ENCODE data around the gene NUDT4. TPM values are rescaled to one million over a fixed set of nuclear protein-coding genes. Genes with fewer than 3 reads are reported as not detected.

The NUDT4 gene
- total RNA-seq, 1 donor from 2014 or later = 44.0 TPM

DNA sequence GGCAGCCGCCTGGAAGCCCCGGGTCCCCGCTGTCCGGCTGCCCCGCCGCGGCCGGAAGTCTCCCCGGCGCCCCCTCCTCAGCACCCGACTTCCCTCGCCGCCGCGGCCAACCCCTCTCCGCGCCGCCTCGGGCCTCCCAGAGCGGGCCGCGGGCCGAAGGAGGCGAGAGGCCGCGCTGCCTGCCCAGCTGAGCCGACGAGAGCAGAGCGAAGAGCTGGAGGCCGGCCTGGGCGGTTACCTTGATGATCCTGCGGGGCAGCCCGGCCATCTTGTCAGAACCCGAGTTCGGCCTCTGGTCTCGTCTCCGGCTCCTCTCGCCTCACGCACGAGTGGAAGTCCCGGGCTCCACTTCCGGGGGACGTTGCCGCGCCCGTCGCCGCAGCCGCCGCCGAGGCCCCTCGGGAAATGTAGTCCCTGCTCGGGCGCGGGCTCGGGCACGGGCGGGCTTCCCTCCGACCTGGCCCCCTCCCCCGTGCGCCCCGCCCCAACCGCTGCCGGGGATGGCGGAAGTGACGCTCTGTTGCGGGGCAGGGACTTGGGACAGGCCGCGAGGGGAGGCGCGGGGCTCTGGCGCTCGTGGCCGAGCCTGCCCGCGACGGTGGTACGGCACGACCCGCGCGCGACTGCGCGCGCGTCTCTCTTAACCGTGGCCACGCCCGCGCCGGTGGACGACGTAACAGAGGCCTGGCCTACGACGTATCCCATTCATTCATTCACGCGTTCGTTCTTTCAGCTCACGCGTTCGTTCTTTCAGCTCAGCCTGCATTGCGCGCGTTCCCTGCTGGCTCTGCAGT is 64.1 kb downstream of the NUDT4 start, which contains the start of gene UBE2N:
Gene UBE2N (minus strand): TSS at position 331 of the 794 bp plus-strand sequence. CDS start 63 bp downstream, at position 268.
- Mint-ChIP-seq H3K27ac (ENCODE audit: unreplicated experiment) (peak within 1 kb of the TSS; percentile 95), H3K27me3 (ENCODE audit: unreplicated experiment) (no peaks in the 10 kb centered on the region), H3K4me3 (ENCODE audit: unreplicated experiment) (peak within 1 kb of the TSS; percentile 95), H3K9me3 (ENCODE audit: unreplicated experiment) (no peaks in the 10 kb centered on the region), H3K4me1 (ENCODE audit: unreplicated experiment) (peaks cover 29% of the 10 kb centered on the region), H3K36me3 (ENCODE audit: unreplicated experiment) (no peaks in the 10 kb centered on the region)
- peak; percentile 99 for DNase-seq (ENCODE audit: extremely low spot score, unreplicated experiment)
- TF ChIP-seq CTCF (IDR thresholded peaks at IDR 0.05) = no peak

DNA sequence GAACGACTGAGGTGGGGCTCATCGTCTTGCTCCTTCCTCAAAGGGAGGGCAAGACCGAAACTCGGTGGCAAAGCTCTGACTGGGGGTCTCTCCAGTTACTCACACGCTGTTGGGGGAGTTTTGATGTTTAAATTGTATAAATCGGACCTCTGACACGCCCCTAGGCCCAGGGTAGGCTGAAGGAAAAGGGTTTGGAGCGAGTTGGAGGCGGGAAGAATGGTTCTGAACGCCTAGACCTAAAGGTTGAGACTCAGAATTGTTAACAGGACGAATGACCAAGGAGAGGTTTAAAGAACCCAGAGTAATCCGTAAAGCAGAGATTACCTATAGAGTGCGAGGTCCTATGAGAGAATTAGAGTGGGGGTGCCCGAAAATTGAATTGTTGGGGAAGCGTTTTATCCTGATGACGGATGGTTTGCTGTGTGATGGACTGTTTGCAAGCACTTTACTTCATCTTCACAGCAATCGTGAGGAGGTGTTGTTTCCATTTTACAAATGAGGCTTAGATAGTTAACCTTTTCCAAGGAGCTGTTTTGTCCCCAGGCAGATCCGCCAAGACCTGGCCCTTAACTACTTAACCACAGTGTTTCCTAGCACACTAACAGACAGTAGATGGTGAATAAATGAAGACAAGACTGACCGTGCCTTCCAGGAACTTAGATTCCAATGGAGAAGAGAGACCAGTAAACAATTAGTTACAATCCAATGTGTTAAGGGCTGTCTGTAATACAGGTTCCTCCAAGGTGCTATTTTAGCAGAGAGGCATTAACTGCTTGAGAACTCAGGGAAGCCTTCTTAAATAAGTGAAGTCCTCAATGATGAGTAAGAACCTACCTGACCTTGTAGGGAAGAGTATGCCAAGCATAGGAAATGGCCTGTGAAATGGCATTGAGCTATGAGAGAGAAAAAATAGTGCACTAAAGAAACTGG is 65.0 kb downstream of the NUDT4 start:
- Mint-ChIP-seq H3K9me3 (ENCODE audit: unreplicated experiment) (no peaks in the 10 kb centered on the region), H3K4me3 (ENCODE audit: unreplicated experiment) (peak overlapping the region; percentile 95), H3K27ac (ENCODE audit: unreplicated experiment) (peak overlapping the region; percentile 94), H3K27me3 (ENCODE audit: unreplicated experiment) (no peaks in the 10 kb centered on the region), H3K4me1 (ENCODE audit: unreplicated experiment) (peaks cover 29% of the 10 kb centered on the region), H3K36me3 (ENCODE audit: unreplicated experiment) (no peaks in the 10 kb centered on the region)
- TF ChIP-seq CTCF (IDR thresholded peaks at IDR 0.05) = no peak
- DNase-seq (ENCODE audit: extremely low spot score, unreplicated experiment) = no peak

DNA sequence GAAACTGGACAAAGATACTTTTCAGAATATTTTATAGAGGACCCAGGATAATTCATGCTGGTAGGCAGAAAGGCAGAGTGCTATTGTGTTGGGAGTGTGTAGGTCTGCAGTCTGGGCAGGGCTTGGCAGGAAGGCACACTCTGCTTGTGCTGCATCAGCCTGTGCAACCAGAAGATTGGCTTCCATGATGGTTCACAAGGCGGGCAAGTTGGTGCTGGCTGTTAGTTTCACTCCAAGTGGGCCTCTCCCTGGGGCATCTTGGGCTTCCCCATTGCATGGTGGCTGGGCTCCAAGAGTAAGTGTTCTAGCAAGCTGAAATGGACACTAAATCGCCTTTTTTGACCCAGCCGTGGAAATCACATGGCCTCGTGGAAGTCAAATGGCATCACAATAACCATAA is 65.9 kb downstream of the NUDT4 start:
- DNase-seq (ENCODE audit: extremely low spot score, unreplicated experiment) = no peak
- H3K9me3 Mint-ChIP-seq (ENCODE audit: unreplicated experiment) = no peaks in the 10 kb centered on the region
- H3K4me1 Mint-ChIP-seq (ENCODE audit: unreplicated experiment) = peaks cover 23% of the 10 kb centered on the region
- TF ChIP-seq CTCF (IDR thresholded peaks at IDR 0.05) = no peak
- H3K27ac Mint-ChIP-seq (ENCODE audit: unreplicated experiment) = no peak overlapping the region
- no peaks in the 10 kb centered on the region for H3K36me3 Mint-ChIP-seq (ENCODE audit: unreplicated experiment)
- H3K4me3 Mint-ChIP-seq (ENCODE audit: unreplicated experiment) = no peak overlapping the region
- no peaks in the 10 kb centered on the region for H3K27me3 Mint-ChIP-seq (ENCODE audit: unreplicated experiment)

DNA sequence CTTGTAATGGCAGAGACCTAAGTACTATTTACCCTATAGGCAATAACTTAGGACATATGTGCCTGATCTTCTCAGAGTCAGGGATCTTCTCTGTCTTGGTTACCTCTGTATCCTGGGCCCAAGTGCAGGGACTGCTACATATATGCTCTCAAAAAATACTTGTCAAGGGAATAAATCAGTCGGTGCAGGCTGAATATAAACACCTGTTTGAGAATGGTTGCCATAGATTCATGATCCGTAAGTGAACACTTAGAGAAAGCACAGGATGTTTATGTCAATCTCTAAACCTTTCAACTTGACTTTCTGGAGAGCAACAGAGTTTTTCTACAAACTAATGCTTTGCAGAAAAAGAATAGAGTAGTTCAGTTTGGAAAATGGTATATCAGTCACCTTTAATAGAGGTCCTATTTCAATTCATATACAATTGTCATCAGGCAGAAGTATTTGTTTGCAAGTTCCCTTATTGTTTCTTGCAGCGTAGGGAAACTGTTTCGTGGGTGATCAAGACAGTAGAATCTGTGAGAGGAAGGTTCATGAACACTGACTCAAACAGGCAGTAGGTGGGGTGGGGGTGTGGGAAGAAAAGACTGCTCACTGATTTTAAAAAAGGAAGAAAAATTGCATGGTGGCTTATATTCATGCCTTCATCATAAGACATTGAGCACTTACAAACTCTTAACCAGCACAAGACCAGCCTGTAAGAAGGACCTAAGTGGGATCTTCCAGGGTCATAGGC is 70.0 kb downstream of the NUDT4 start:
- H3K4me1 Mint-ChIP-seq (ENCODE audit: unreplicated experiment) = peaks cover 6% of the 10 kb centered on the region
- DNase-seq (ENCODE audit: extremely low spot score, unreplicated experiment) = no peak
- no peaks in the 10 kb centered on the region for H3K27me3 Mint-ChIP-seq (ENCODE audit: unreplicated experiment)
- no peaks in the 10 kb centered on the region for H3K36me3 Mint-ChIP-seq (ENCODE audit: unreplicated experiment)
- no peak for TF ChIP-seq CTCF (IDR thresholded peaks at IDR 0.05)
- no peaks in the 10 kb centered on the region for H3K9me3 Mint-ChIP-seq (ENCODE audit: unreplicated experiment)
- H3K4me3 Mint-ChIP-seq (ENCODE audit: unreplicated experiment) = no peak overlapping the region
- no peak overlapping the region for H3K27ac Mint-ChIP-seq (ENCODE audit: unreplicated experiment)

Measured in osteocyte (in vitro differentiated cells).